HG03095 (cell line): ENCODE data around the gene ITGA11.

Source experiments
- ATAC-seq: cut with Tn5 transposase; IDR thresholded peaks from one replicate; pipeline ENCODE4 v1.9.1; 2021; ENCODE audit warnings: moderate library complexity; ENCODE audit not compliant: unreplicated experiment

The ITGA11 gene

DNA sequence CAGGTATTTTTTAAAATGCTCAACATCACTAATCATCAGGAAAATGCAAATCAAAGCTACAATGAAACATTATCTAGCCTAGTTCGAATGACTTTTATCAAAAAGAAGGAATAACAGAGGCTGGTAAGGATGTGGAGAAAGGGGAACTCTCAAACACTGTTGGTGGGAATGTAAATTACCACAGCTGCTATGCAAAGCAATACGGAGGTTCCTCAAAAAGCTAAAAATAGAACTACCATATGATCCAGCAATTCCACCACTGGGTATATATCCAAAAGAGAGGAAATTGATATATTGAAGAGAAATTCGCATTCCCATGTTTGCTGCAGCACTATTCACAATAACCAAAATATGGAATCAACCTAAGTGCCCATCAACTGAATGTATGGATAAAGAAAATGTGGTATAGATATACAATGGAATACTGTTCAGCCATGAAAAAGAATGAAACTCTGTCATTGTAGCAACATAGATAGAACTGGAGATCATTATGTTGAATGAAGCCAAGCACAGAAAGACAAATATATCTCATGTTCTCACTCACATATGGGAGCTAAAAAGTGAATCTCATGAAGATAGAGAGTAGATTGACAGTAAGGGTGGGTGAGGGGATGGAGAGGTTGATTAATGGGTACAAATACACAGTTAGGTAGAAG lies 182.8 kb downstream of the ITGA11 start:
- ATAC-seq: no peak
